NCI-H748 (cell line): Measurements from ENCODE around the gene AUNIP.

Experiments used
- DNase-seq: peaks from one replicate; lab custom pipeline; 2025; ENCODE audit not compliant: unreplicated experiment; lab: John Stamatoyannopoulos, UW

AUNIP gene, protein sequence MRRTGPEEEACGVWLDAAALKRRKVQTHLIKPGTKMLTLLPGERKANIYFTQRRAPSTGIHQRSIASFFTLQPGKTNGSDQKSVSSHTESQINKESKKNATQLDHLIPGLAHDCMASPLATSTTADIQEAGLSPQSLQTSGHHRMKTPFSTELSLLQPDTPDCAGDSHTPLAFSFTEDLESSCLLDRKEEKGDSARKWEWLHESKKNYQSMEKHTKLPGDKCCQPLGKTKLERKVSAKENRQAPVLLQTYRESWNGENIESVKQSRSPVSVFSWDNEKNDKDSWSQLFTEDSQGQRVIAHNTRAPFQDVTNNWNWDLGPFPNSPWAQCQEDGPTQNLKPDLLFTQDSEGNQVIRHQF

GRCh38 chr1:25858906-25859789 is at the start of gene AUNIP:
AUNIP (minus strand) TSS chr1:25859457; CDS start chr1:25859357, 100 bp downstream.
- DNase-seq = peak; percentile 77

DNA sequence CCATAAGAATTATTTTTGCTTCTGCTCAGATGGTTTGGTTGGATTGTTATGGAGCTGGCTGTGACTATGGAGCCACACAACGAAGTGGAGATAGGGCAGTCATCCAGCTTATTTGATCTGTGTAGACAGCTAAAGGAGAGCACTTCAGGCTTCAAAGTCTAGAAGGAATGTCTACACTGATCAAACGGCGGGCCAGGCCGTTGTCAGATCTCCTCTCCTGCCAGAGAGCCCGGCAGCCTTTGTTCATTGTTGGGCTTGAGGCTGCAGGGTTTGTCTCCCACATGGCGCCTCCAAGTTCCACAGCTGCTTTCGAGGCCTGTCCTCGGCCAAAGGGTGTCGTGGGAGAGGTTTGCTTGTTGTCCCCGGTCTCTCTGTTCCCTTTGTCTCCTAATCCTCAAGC is 49.8 kb upstream of the AUNIP start:
- no peak for DNase-seq

GRCh38 chr1:25908161-25908560 is 48.9 kb upstream of the AUNIP start:
- DNase-seq = no peak

DNA sequence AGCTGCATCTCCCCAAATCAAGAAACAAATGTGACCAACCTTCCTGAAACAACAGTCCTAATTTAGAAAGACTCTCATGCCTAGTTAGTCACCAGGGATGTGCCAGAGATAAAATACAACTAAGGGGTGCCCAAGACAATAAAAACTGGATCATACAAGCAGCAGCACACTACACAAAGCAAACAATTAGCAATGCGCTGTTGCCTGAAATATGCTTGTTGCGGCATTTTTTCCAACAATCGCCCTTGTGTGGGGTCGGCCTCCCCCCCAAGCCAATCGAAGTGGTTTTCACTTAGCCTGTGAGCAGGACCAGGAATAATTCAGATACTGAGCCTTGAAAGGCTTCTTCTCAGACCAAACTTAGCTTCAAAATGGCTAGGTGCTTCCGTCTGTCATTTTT is 48.3 kb upstream of the AUNIP start:
- peak; percentile 25 for DNase-seq

DNA sequence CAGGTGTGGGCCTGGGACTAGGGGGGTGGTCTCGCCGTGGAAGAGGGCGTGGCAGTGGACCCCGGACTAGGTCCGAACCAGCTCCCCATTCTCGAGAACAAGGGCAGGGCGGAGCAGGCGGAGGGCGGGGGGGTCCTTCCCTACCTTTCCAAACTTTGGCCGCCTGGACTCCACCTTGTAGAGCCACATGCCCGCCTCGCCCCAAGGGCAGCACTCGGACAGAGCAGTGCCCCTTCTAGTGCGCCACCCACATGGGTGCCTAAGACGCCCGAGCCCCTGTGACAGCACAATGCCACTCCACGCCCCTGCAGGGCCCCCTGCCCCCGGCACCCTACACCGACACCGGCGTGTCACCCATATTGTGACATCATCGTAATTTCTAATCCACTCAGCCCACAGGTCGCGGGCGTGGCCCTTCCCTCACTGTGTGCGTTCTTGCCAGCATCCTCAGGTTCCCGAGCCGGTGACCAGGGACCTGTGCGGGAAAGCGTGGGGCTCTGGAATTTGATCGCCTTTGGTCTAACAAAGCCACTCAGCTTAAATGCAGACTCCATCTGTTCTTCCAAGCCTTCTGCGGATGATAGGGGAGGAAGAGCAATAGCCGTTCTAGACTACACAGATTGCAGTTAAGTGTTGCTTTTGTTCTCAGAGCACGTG is 47.5 kb upstream of the AUNIP start:
- peak; percentile 82 for DNase-seq

DNA sequence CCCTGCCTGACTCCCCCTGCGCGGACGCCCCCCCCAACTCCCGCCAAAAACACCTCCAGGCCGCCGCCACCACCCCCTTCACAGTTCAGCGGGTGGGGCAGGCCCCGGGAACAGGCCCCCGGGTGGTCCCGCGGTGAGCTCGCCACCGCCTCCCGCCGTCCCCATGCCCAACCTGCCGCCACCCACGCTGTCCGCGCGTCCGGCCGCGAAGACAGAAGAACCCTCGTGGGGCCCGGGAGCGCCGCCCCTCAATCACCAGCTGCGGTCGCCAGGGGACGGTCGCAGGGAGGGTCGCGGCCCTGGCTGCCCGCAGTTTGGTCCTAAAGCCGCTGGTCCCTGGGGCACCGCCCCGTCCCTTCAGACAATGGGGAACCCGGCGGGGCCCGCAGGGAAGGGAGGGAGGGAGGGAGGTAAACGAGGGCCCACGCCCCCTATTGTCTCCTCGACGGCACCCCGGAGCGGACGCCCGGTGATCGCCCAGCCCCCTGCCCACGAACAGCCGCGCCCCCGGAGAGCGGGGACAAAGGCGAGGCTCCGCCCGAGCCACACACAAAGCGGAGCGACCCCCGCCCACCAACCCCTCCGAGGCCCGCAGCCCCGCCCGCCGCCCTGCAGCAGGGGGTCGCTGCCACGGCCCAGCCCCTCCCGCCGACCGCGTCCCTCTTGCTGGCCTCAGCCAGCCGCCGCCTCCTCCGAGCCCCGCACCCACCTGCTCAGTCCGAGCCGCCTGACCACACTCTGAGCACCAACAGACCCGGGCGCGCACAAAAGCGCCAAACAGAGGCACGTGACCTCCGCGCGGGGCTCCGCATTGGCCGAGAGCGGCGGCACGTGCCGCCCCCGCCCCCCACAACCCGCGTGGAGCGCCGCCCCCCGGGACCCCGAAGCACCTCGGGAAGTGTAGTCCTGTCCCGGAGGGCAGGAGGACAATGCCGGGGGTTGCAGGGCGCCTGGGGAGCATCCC is 46.7 kb upstream of the AUNIP start, which contains the start of gene STMN1:
STMN1 (minus strand) TSS at position 740 of the 964 bp plus-strand sequence. CDS start 1,743 bp downstream, outside the sequence.
- peak; percentile 97 for DNase-seq

GRCh38 chr1:25904943-25905679 is 45.9 kb upstream of the AUNIP start:
- DNase-seq = peak; percentile 93

DNA sequence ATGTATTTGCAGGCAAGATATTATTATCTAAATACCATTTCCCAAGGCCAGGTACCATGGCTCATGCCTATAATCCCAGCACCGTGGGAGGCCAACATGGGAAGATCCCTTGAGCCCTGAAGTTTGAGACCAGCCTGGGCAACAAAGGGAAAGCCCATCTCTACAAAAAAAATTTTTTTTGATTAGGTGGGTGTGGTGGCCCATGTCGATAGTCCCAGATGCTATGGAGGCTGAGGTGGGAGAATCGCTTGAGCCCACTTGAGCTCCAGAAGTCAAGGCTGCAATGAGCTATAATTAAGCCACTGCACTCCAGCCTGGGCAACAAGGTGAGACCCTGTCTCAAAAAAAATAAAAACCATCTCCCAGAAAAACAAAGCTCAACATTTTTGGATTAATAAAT is 44.7 kb upstream of the AUNIP start:
- DNase-seq = no peak

GRCh38 chr1:25902462-25902861 is 43.2 kb upstream of the AUNIP start:
- DNase-seq = no peak

GRCh38 chr1:25900219-25900618 is 41.0 kb upstream of the AUNIP start:
- DNase-seq = no peak

GRCh38 chr1:25899792-25900191 is 40.5 kb upstream of the AUNIP start:
- DNase-seq = no peak

DNA sequence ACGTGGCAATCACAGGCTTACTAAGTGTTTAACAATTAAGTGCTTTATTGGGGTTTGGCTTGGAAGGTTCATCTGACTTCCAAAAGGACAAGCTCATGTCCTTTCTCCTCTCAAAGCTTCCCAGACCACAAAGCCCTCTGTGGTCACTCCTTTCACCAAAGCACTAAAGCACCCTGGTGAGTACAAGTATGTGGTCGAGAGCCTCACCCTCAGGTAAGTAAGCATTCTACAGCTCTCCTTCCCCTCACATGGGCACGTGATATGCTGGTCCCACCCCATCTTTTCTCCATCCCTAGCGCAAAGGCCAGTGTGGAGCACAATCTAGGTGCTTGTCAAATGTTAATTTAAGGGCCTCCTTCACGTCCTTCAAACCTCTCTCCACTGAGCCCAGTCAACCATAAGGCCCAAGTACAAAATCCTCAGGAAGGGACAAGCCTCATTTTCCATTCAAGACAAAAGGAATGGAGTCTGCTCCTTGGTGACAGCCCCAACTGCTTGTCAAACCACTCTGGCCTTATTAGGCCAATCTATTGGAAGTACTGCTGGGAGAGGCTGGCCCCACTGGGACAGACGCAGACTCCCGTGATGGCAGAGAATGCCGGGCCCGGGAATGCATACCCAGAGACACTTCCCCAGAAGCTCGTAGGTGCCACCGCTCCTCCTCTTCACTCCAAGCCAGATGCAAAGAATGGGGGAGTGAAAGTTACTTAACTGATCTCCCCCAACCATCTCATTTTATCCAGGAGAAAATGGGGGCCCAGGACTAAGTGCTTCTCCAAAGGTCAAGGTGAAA is 39.2 kb upstream of the AUNIP start:
- no peak for DNase-seq

DNA sequence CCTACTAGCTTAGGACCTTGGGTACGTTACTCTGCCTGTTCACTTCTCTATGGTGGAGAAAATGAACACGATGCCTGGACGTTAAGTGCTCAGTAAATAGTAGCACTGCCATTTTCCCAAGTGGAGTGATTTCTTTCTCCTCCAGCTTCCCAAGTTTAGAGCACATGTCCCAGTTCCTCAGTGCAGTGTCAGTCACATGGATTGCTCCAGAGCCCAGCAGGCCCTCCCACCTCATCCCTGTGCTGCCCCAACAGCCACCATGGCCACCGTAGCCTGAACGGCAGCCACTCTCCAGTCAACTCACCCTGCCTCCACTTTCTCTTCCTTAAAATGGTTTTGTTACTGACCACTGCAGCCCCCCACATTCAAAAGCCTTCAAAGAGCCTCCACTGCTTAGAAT is 38.5 kb upstream of the AUNIP start:
- no peak for DNase-seq

DNA sequence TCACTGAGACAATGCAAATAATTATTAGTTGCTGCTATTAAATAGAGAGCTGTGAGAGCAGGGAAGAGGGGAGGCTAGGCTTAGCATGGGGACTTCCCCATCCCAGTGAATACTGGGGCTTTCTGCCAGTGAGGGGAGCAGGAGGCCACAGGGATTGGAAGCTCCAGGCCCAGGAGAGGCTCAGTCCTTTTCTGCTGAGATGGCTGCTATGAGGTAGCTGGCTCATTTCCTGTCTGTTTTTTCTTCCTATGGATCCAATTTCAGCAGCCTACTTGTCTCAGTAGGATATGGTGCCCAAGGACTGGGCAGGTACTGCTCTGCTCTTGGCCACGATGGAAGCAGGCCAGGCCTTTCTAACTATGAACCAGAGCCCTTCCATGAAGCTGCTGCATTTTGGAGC is 37.0 kb upstream of the AUNIP start:
- no peak for DNase-seq

GRCh38 chr1:25895365-25895990 is 36.2 kb upstream of the AUNIP start:
- peak; percentile 76 for DNase-seq

DNA sequence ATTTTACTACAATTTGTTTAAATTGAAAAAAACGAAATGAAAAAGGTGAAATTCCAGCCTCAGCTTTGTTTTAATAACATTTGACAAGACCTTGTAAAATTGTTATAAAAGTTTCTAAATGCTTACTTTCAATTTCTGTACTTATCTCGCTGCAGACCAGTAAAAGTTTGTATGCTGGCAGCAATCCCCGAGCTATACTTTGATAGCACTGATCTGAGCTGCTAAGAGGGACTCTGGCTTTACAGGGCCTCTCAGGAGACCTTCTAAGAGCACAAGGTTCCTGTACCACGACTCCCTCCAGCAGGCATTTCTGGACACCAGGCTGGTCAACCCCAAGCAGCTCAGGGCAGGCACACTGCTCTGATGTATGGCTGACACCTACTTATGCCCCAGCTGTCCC is 33.9 kb upstream of the AUNIP start:
- DNase-seq = no peak

DNA sequence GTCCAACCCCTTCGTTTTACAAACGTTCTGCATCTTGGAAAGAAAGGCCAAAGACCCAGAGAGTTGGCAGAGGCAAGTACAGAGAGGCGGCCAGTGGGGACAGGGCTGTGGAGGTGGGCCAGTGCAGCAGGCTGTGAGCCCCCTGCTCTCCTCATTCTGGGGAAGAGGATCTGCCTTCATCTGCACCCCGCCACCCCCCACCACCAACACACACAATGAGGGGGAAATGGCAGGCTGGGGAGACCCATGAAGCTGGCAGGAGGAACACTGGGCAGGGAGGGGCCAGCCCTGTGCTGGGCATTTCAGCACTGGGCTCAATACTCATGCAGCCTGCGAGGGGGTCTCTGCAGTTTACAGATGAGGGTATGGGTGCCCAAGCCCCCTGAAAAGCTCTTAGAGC is 32.3 kb upstream of the AUNIP start:
- no peak for DNase-seq

GRCh38 chr1:25890239-25891034 is 31.2 kb upstream of the AUNIP start:
- DNase-seq = no peak
